Gastroesophageal sphincter (tissue), 4 donors: ENCODE results near the gene SLC22A31. TPM values are rescaled to one million over a fixed set of nuclear protein-coding genes. Genes with fewer than 3 reads are reported as not detected.
A peak's percentile ranks its signal among the peaks of the same experiment; 100 is the strongest.
"Not testable (repeated sequence)": the region's sequence is repeated elsewhere in the genome, so short reads cannot be mapped to it uniquely, and the experiment has no call there.

ENCODE experiments used
- ATAC-seq: fragments of 150-250 bp; one replicate; pipeline ENCODE4 v1.9.1; 2016; ENCODE audit warnings: mild to moderate bottlenecking, moderate library complexity
- H3K27ac ChIP-seq, 4 donors: fragments of 200-600 bp; sonication (generic) in 3 of 4; 1 replicate in 3 of 4; 2 replicates in 1 of 4; pipeline ENCODE4 v1.5.1; 2016 to 2019
- H3K27me3 ChIP-seq: fragments of 200-600 bp; sonication (generic); one replicate; pipeline ENCODE4 v1.5.1; 2019
- H3K36me3 ChIP-seq, 2 donors: fragments of 200-600 bp; sonication (generic); one replicate each; pipeline ENCODE4 v1.5.1; 2019; ENCODE audit warnings: control low read depth in 1 of 2
- H3K4me1 ChIP-seq, 3 donors: fragments of 200-600 bp; sonication (generic); 1 replicate in 2 of 3; 2 replicates in 1 of 3; pipeline ENCODE4 v1.5.1; 2016 to 2019; ENCODE audit warnings: control low read depth in 2 of 3
- H3K4me3 ChIP-seq, 2 donors: fragments of 200-600 bp; sonication (generic); one replicate each; pipeline ENCODE4 v1.5.1; 2019; ENCODE audit warnings: mild to moderate bottlenecking in 1 of 2, moderate library complexity in 1 of 2
- H3K9me3 ChIP-seq, 3 donors: fragments of 200-600 bp; sonication (generic); one replicate each; pipeline ENCODE4 v1.5.1; 2017 to 2019; ENCODE audit warnings: control low read depth in 2 of 3
- EP300 ChIP-seq: sonication (generic); formaldehyde crosslinking; IDR thresholded peaks from one replicate; pipeline ENCODE4 v1.6.1; 2017; ENCODE audit warnings: antibody characterized with exemption, mild to moderate bottlenecking
- POLR2A ChIP-seq, 2 donors: fragments of 450-650 bp; IDR thresholded peaks; one replicate each; pipeline ENCODE4 v1.6.1; 2017; ENCODE audit warnings: antibody characterized with exemption in 2 of 2, mild to moderate bottlenecking in 2 of 2, moderate library complexity in 1 of 2
- POLR2AphosphoS5 ChIP-seq: sonication (generic); formaldehyde crosslinking; IDR thresholded peaks from one replicate; pipeline ENCODE4 v1.6.1; 2017; ENCODE audit warnings: antibody characterized with exemption
- WGBS, 2 donors: methylation state at CpG; one replicate each; pipeline ENCODE4 v1.1.5; 2018; ENCODE audit warnings: low coverage in 1 of 2; 5-methylcytosine and 5-hydroxymethylcytosine counted together
- total RNA-seq, 4 donors: library from RNA; depleted of rRNA; stranded (reverse); fragments of >200 nt; gene quantifications; one replicate each; pipeline ENCODE4 v1.1.0, GENCODE V29; 2016
- TF ChIP-seq, protein P1 (sequence below), 4 experiments: fragments of 200-600 bp in 2 of 4; fragments of 450-650 bp in 2 of 4; sonication (generic) in 1 of 4; IDR thresholded peaks; one replicate each; pipeline ENCODE4 v1.5.1; 2017 to 2019; ENCODE audit warnings: antibody characterized with exemption in 4 of 4, mild to moderate bottlenecking in 2 of 4, moderate library complexity in 2 of 4

Gene SLC22A31
- not detected for total RNA-seq

DNA sequence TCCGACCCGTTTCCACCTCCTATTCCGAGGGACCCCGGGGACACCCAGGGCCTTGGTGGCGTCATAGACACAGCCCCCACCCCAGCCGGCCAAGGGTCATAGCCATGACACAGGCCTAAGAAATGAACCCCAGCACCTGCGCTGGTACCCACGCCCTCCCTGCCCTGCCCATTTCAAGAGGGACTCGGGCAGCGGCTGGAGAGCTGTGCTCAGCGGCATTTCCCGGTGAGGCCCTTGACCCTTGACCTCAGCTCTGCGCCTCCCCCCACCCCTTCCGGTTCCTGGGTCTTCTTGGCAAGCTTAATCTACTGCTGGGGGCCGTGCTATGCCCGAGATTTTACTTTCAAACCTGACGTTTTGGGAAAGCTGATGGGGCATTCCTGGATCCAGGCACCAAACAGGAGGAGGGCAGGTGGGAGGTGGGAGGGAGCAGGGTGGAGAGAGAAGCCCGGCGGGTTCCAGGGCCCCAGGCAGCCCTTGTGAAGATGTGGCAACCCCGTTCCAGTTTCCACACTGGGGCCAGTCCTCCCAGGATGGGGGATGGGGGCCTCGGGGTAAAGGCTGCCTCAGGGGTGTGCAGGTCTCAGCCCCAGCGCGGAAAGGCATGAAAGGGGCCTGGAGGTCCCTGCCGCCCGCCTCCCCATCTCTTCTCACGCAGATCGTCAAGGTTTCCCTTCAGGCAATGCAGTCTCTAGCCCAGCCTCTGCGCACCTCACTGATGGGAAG lies at the start of gene SLC22A31:
Gene SLC22A31 (minus strand): TSS at position 414 of the 726 bp plus-strand sequence. CDS start 36 bp downstream, at position 378.
- peaks cover 0 to 9% (median 0%) of the 10 kb centered on the region in 3 donors for H3K9me3 ChIP-seq
- peaks cover 0 to 23% (median 12%) of the 10 kb centered on the region in 3 donors for H3K4me1 ChIP-seq
- H3K27ac ChIP-seq, result no peak within 1 kb of the TSS
- H3K36me3 ChIP-seq, result no peaks in the 10 kb centered on the region
- ATAC-seq, result no peak
- H3K27me3 ChIP-seq, result peaks cover 84% of the 10 kb centered on the region
- peak within 1 kb of the TSS in 1 of 2 donors; percentile 44 for H3K4me3 ChIP-seq
- TF ChIP-seq, protein P1, sequence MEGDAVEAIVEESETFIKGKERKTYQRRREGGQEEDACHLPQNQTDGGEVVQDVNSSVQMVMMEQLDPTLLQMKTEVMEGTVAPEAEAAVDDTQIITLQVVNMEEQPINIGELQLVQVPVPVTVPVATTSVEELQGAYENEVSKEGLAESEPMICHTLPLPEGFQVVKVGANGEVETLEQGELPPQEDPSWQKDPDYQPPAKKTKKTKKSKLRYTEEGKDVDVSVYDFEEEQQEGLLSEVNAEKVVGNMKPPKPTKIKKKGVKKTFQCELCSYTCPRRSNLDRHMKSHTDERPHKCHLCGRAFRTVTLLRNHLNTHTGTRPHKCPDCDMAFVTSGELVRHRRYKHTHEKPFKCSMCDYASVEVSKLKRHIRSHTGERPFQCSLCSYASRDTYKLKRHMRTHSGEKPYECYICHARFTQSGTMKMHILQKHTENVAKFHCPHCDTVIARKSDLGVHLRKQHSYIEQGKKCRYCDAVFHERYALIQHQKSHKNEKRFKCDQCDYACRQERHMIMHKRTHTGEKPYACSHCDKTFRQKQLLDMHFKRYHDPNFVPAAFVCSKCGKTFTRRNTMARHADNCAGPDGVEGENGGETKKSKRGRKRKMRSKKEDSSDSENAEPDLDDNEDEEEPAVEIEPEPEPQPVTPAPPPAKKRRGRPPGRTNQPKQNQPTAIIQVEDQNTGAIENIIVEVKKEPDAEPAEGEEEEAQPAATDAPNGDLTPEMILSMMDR (IDR thresholded peaks at IDR 0.05), result no peak
- TF ChIP-seq EP300, result no peak
- TF ChIP-seq POLR2A (IDR thresholded peaks at IDR 0.05), result no peak
- TF ChIP-seq POLR2AphosphoS5, result no peak
- WGBS, 2 donors, result 9 to 14% methylated on average over 6 to 7 of the region's 28 CpGs

DNA sequence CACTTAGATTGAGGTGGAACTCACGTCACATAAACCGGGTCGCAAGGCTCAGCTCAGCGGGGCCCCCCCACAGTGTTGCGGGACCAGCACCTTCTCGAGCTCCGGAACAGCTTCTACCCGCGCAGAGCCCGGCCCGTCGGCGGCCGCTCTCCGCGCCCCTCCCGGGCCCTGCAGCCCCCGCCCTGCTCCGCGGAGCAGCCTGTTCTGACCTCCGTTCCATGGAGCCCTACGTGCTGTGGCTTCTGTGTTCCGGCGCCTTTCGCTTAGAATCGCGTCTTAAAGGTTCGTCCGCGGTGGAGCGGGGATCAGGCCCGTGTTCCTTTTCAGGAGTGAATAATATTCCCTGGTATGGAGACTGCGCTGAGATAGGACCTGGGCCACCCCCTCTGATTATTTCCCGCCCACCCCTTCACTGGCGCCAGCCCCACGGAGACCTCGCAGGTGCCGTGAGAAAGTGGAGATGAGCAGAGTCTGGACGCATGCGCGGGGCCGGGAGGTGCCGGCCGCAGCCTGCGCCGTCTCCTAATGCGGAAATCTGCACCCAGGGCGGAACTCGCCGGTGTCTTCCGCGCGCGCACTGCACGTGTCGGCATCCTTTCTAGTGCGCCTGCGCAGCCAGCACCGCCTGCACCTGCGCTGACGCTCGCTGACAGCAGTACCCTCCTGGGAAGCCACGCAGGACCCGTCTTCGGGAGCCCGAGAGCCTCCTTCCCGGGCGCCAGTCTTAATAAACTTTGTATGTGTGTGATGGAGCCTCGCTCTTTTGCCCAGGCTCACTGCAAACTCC lies 48.1 kb upstream of the SLC22A31 start:
- Histone ChIP-seq H3K4me3 (peak overlapping the region in 1 of 2 donors; percentile 62), H3K27ac (peak overlapping the region in 2 of 4 donors; percentile 63), H3K4me1 (peaks cover 0 to 17% (median 7%) of the 10 kb centered on the region in 3 donors), H3K9me3 (no peaks in the 10 kb centered on the region), H3K27me3 (no peaks in the 10 kb centered on the region), H3K36me3 (no peaks in the 10 kb centered on the region)
- TF ChIP-seq POLR2A (IDR thresholded peaks at IDR 0.05) (no peak), EP300 (no peak), POLR2AphosphoS5 (no peak)
- TF ChIP-seq, protein P1 (IDR thresholded peaks at IDR 0.05), result no peak
- WGBS, 2 donors, result 42% methylated on average over 21 of the region's 69 CpGs; no CpG with 5 or more reads in 1 of the 2 donors
- ATAC-seq, result no peak

DNA sequence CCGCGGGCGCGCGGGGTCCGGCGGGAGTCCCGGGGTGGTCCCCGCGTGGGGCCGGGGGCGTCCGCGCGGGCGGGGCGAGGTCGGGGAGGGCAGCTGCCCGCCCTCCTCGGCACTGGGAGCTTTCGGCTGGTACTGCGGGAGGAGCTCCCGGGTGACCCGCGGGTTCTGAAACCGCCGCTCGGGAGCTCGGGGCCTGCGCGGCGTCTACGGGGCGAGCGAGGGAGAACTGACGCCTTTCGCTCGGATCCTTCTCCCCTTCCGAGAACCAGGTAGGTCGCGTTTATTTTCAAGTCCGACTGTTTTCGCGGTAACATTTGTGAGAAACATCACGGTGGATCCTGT lies 47.4 kb upstream of the SLC22A31 start:
- H3K36me3 ChIP-seq, result not testable (repeated sequence)
- peak overlapping the region in 3 of 4 donors; percentile 63 to 75 (median 63) for H3K27ac ChIP-seq

DNA sequence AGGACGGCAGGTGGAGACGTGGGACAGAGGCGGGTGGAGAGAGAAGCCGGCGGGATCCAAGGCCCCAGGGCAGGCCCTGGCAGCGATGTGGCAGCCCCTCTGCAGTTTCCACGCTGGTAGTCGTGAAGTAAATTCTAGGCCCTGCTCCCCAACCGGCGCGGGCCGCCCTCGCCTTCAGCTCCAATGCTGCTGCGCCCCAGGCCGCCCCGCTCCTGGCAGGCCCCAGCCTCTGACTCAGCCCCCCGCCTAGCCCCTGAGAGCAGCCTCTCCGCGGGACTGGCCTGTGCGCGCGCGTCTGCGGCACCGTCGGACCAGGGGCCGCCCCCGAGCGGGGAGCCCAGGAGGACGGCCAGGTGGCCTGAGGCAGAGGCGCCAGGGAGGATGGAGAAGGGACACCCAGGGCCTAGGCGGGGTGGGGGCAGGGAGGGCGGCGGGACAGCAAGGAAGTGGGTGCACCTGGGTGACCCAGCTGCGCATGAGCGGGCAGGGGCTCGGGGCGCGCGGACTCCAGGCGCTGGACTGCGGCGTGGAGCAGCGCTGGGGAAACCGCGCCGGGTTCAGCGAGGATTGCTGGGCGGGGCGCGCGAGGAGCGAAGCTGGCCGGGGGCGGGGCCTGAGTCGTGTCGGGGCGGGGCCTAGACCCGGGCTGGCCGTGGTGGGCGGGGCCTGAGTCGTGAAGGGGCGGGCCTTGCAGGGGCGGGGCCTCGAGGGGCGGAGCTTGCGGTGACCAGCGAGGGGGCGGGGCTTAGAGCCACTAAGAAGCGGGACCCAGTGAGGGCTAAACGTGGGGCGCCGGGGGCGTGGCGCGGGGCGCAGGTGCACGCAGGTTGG lies 46.8 kb upstream of the SLC22A31 start:
- peak overlapping the region in 3 of 4 donors; percentile 63 to 75 (median 63) for H3K27ac ChIP-seq
- WGBS, 2 donors, result 0 to 4% methylated on average over 7 to 16 of the region's 78 CpGs
- H3K27me3 ChIP-seq, result no peaks in the 10 kb centered on the region
- peak overlapping the region; percentile 27 to 62 for H3K4me3 ChIP-seq
- no peaks in the 10 kb centered on the region for H3K9me3 ChIP-seq
- H3K4me1 ChIP-seq, result peaks cover 0 to 18% (median 7%) of the 10 kb centered on the region in 3 donors
- peak; percentile 91 for ATAC-seq
- no peak for TF ChIP-seq POLR2AphosphoS5
- TF ChIP-seq POLR2A (IDR thresholded peaks at IDR 0.05), result no peak
- TF ChIP-seq EP300, result no peak
- TF ChIP-seq, protein P1 (IDR thresholded peaks at IDR 0.05), result no peak
- no peaks in the 10 kb centered on the region for H3K36me3 ChIP-seq

More for the DNA sequence above, 47.4 kb upstream of the SLC22A31 start:
- H3K27me3 ChIP-seq, H3K9me3 ChIP-seq: not testable (repeated sequence)
- peak; percentile 77 for ATAC-seq
- H3K4me3 ChIP-seq, result peak overlapping the region; percentile 27 to 62
- WGBS, 2 donors, result 0% methylated on average over 4 of the region's 45 CpGs; no CpG with 5 or more reads in 1 of the 2 donors
- H3K4me1 ChIP-seq, result peaks cover 0 to 17% (median 7%) of the 10 kb centered on the region in 3 donors

DNA sequence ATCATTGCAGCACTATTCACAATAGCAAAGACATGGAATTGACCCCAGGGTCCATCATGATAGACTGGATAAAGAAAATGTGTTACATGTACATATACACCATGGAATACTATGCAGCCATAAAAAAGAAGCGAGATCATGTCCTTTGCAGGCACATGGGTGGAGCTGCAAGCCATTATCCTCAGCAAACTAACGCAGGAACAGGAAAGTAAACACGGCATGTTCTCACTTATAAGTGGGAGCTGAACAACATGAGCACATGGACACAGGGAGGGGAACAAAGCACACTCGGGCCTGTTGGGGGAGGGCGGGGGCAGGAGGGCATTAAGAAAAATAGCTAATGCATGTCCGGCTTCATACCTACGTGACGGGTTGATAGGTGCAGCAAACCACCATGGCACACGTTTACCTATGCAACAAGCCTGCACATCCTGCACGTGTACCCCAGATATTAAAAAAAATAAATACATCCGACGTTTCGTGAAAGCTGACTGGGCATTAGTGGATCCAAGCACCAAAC lies 46.1 kb upstream of the SLC22A31 start:
- TF ChIP-seq POLR2A (IDR thresholded peaks at IDR 0.05) (no peak), EP300 (no peak), POLR2AphosphoS5 (no peak)
- TF ChIP-seq, protein P1 (IDR thresholded peaks at IDR 0.05), result no peak
- Histone ChIP-seq H3K4me3 (peak overlapping the region in 1 of 2 donors; percentile 62), H3K9me3 (no peaks in the 10 kb centered on the region), H3K27me3 (no peaks in the 10 kb centered on the region), H3K4me1 (peaks cover 0 to 25% (median 10%) of the 10 kb centered on the region in 3 donors), H3K36me3 (no peaks in the 10 kb centered on the region), H3K27ac (no peak overlapping the region)
- no peak for ATAC-seq
- whole genome bisulfite sequencing, 2 donors, result 25 to 51% methylated on average over 10 to 13 of the region's 13 CpGs
